UCSD-AML1 (cell line): ENCODE measurements around the gene MAGIX.

ENCODE experiments used
- DNase-seq: peaks from one replicate; lab custom pipeline; 2025; ENCODE audit not compliant: unreplicated experiment; lab: John Stamatoyannopoulos, UW

The MAGIX gene

GRCh38 chrX:49179358-49179757 is 16.8 kb downstream of the MAGIX start:
- DNase-seq = no peak

- DNase-seq = no peak
These were observed 21.2 kb downstream of the MAGIX start for GRCh38 chrX:49183701-49184281.

GRCh38 chrX:49184294-49185281 is 22.0 kb downstream of the MAGIX start:
- DNase-seq = no peak

GRCh38 chrX:49186125-49187027 is 23.8 kb downstream of the MAGIX start, which contains the start of gene PRICKLE3:
PRICKLE3 (minus strand) TSS chrX:49186373; CDS start chrX:49186297, 76 bp downstream.
- peak; percentile 81 for DNase-seq

GRCh38 chrX:49187028-49187394 is 24.5 kb downstream of the MAGIX start:
- no peak for DNase-seq

- DNase-seq = no peak
These were observed 25.0 kb downstream of the MAGIX start for GRCh38 chrX:49187526-49187925.

- no peak for DNase-seq
These were observed 26.0 kb downstream of the MAGIX start for GRCh38 chrX:49188468-49189076.

GRCh38 chrX:49189606-49190005 is 27.0 kb downstream of the MAGIX start:
- DNase-seq = no peak

- DNase-seq = peak; percentile 85
These were observed 28.4 kb downstream of the MAGIX start for GRCh38 chrX:49190821-49191573.

- DNase-seq = no peak
These were observed 29.0 kb downstream of the MAGIX start for GRCh38 chrX:49191574-49192011.

- no peak for DNase-seq
These were observed 30.3 kb downstream of the MAGIX start for GRCh38 chrX:49192722-49193328.

- DNase-seq = no peak
These were observed 31.0 kb downstream of the MAGIX start for GRCh38 chrX:49193542-49193964.

- no peak for DNase-seq
These were observed 35.1 kb downstream of the MAGIX start for GRCh38 chrX:49197543-49198087.

- no peak for DNase-seq
These were observed 36.2 kb downstream of the MAGIX start for GRCh38 chrX:49198540-49199314.

GRCh38 chrX:49199315-49199595 is 36.7 kb downstream of the MAGIX start:
- no peak for DNase-seq

GRCh38 chrX:49199906-49200771 is 37.6 kb downstream of the MAGIX start, which contains the start of gene SYP:
SYP (minus strand) TSS chrX:49200193; CDS start chrX:49200186, 7 bp downstream.
- peak; percentile 88 for DNase-seq

GRCh38 chrX:49202022-49202421 is 39.5 kb downstream of the MAGIX start:
- DNase-seq = no peak

- no peak for DNase-seq
These were observed 41.0 kb downstream of the MAGIX start for GRCh38 chrX:49203536-49203935.
